ENCODE results near the gene ZKSCAN7.
A peak's percentile ranks its signal among the peaks of the same experiment; 100 is the strongest.
"Not testable (repeated sequence)": the region's sequence is repeated elsewhere in the genome, so short reads cannot be mapped to it uniquely, and the experiment has no call there.

The ZKSCAN7 gene

DNA sequence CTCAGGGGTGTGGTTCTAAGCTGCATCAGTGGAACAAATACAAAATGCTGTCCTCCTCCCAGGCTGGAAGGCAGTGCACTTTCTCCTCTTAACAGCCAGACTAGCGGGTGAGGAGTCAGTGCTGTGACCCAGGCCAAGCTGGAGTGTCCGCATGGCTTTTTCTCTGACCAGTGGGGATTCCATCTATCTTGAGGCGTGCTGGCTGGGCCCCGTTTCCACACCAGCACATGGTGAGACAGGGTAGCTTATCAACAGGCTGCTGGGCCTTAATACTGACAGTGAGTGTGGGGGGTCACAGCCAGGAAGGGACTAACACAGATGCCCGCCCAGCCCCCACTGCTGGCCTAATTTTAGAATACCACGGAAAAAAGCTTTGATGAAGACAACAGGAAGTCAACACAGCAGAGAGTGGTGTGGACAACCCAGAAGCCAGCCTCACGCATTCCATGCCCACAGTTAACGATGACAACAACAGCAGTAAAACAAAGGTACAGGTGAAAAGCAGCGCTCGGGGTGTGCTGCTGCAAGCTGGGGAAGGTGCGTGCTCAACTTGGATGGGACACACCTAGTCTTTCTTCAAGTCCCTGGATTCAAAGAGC is 22.5 kb downstream of the ZKSCAN7 start:
- DNase-seq: not testable (repeated sequence)

DNA sequence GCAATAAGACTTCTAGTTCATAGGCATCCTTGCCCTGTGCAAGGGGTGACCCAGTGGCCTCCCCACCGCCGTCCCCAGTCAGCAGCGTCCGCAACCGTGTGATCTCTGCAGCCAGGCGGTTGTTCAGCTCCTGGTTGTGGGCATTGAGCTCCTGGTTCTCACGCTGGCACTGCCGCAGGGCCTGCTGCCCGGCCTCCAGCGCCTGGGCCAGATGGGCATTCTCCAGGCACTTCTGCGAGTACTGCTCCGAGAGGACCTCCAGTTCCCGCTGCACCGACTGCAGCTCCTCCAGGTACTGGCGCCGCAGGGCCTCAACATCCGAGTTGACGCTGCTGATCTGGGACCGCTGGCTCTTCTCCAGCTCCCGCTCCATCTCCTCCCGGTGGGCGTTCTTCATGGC is 23.3 kb downstream of the ZKSCAN7 start:
- DNase-seq: not testable (repeated sequence)

DNA sequence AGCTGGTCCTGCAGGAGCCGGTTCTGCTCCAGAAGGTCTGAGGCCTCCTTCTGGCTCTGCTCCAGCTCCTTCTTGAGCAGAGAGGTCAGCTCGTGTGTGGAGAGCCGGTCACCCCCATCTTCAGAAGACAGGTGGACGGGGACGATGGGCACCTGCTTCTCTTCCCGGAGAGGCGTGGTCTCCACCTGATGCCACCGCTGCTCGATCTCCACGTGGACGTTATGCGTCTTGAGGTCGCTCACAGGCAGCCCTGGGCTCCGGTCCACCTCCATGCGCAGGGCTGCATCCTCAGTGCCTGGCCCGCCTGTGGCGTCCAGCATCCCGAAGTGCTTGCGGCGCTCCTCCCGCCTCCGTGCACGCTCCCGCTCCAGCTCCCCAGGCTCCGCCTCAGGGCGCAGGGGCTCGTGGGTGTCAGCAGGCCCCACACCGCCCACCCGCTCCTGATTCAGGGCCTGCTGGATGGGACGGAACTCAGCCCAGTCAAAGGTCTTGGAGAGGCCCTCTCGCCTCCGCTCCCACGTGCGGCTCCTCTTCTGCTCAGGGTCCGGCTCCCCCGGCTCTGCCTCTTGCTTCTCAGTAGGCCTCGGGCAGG is 24.0 kb downstream of the ZKSCAN7 start:
- DNase-seq: not testable (repeated sequence)

DNA sequence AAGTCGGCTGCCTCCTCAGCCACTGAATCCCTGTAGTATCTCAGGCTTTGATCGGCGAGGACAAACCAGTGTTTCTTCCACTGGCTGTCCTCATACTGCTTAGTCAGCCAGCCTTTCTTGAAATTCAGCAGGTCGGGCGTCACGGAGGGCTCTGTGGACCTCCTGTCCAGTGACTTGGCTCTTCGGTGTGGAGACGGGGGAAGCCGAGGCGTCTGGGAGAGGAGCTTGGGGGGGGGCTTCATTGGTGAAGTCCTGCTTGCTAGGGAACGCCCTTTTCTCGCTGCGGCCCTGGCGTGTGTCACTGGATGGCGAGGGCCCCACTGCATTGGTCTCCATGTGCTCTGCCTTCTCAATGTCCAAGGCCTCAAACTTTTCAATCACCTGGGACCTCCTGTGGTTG is 24.8 kb downstream of the ZKSCAN7 start:
- not testable (repeated sequence) for DNase-seq

DNA sequence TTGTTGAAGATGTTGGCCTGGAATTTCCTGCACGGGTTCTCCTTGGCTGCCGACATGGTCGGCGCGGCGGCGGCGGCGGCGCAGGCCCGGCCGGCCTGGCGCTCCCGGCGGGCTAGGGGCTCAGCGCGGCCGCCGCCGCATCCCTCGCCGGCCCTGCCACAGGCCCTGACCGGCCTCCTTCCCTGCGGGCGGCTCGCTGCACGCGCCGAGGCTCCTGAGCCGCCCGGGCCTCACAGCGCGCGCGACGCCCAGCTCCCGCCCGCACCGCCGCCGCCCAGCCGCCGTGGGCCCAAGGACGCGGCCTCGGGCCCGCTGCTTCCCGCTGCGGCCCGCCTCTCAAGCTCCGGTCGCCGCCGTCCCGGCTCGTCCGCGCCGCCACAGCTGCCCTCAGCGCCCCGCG is 26.0 kb downstream of the ZKSCAN7 start:
- not testable (repeated sequence) for DNase-seq

DNA sequence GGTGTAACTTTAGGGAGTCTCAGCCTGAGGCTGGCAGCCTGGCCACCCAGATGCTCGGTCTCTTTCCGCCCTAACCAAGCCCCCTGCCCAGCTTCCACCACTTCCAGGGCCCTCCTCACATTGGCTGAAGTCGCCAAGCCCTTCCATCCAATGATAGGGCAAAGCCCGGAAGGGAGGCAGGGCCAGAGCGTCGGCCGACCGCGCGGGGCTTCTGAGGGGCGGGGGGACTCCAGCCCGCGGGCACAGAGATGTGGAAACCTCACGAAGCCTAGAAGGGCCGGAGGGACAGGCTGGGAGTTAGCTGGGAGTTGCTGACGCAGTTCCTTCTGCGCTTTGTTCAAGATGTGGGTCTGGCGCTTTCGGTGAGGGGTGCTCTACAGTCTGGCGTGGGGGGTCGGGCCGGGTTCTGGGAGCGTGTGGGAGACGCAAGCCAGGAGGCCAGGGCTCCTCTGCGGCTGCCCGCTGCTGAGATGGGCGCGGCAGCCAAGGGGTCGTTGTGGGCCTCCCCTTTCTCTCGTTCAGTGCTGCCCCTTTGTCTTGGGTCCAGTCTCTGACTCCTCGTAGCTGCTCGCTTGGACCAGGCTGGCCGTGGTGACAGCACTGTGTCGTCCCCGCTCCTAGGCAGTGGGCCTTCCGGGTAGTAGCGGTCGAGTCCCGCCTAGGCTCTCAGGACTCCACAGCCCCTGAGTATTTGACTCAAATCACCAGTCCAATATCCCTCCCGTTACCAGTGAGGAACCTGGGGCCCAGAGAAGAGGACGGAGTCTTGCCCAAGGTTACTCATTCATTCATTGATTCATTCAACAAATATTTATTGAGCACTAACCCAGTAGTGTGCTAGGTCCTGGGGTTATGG is 29.9 kb downstream of the ZKSCAN7 start, which contains the start of gene ZNF660:
ZNF660 (plus strand) TSS at position 319 of the 856 bp plus-strand sequence. CDS start 9,230 bp downstream, outside the sequence.
- peak; percentile 56 for DNase-seq

DNA sequence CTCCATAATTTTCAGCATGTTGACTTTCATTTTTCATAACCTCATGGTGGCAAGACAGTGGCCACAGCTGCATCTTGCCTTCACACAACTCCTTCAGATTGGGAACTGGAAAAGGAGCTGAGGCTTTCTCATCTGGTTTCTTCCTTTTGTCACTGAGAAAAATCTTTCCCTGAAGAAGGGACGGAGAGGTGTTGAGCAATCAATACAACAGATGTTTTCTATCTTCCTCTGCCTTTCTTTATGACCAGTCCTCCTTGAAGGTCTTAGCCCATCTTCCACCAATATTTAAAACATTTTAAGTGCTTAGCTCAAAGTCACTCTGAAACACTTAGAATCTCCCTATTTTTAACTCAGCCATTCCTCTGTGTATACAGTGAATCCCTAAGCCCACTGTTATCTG is 41.6 kb downstream of the ZKSCAN7 start:
- no peak for DNase-seq

DNA sequence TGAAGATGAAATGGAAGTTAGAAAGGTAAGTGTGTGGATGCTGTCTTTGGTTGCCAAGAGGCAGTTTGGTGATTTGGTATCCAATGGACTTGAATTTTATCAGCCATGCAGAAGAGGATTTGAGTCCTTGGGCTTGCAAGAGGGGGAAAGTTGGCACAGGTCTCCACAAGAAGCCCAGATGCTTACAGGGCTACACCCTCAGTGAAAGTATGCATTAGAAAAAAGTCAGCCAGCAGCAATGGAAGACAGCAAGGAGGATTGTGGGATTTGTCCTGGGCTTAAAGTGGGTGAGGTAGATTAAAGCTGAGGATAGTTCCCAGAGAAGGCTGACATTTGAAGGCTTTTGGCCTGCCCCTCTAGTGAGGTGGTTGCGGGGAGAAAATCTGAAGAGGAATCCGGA is 46.8 kb downstream of the ZKSCAN7 start:
- no peak for DNase-seq

DNA sequence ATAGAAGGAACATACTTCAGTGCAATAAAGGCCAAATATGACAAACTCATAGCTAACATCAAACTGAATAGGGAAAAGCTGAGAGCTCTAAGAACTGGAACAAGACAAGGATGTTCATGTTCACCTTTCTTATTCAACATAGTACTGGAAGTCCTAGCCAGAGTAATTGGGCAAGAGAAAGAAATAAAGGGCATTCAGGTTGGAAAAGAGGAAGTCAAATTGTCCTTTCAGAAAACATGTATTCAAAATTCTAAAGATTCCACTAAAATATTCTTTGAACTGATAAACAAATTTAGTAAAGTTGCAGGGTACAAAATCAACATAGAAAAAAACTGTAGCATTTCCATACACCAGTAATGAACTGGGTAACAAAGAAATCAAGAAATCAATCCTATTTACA is 57.7 kb downstream of the ZKSCAN7 start:
- DNase-seq: no peak

Measured in hematopoietic multipotent progenitor cell treated with erythropoietin and hydrocortisone succinate and interleukin-3 and kit ligand, for 6 days (in vitro differentiated cells).